ENCODE data around the gene CHMP4B.

- no peak for TF ChIP-seq CTCF (IDR thresholded peaks at IDR 0.05; ENCODE audit: low read depth, low read length, missing input control)
- no peak for TF ChIP-seq JUND (IDR thresholded peaks at IDR 0.05)
- TF ChIP-seq HNF4G (IDR thresholded peaks at IDR 0.05), result no peak
- no peak for TF ChIP-seq FOXA1 (IDR thresholded peaks at IDR 0.05)
These were observed 4.5 kb downstream of the CHMP4B start for GRCh38 chr20:33815671-33816070.

Measured in liver (tissue), 3 donors.